OCI-LY7 (cell line): Measurements from ENCODE around the gene CACNA1B. TPM values are rescaled to one million over a fixed set of nuclear protein-coding genes. Genes with fewer than 3 reads are reported as not detected.

Experiments
- BruUV-seq: library from RNA; stranded (reverse); fragments of 400-500 nt; replicated peaks from 2 replicates; lab custom pipeline; 2021; lab: Mats Ljungman, UMichigan
- CTCF ChIA-PET: fragments of 300-600 bp; sonication (Branson Sonifier 250); formaldehyde crosslinking; loops from one replicate; lab custom pipeline; 2022; ENCODE audit warnings: antibody characterized with exemption; ENCODE audit not compliant: unreplicated experiment; lab: Charles Lee
- POLR2A ChIA-PET: fragments of 300-600 bp; sonication (Branson Sonifier 250); formaldehyde crosslinking; loops from one replicate; lab custom pipeline; 2022; ENCODE audit warnings: antibody characterized with exemption; lab: Charles Lee
- DNase-seq: peaks from one replicate; pipeline ENCODE4 v3.0.0-alpha.2; 2015; ENCODE audit warnings: low spot score
- H2AFZ ChIP-seq: fragments of 200-600 bp; sonication (generic), shearing (Covaris generic); 2 replicates; pipeline ENCODE4 v1.6.1; 2014; ENCODE audit warnings: mild to moderate bottlenecking, antibody characterized with exemption, low read length, moderate library complexity
- H3K27ac ChIP-seq: fragments of 200-600 bp; sonication (generic); 2 replicates; pipeline ENCODE4 v1.5.1; 2014; ENCODE audit warnings: mixed run types, low read depth, mild to moderate bottlenecking, moderate library complexity, low read length, inconsistent platforms; ENCODE audit not compliant: poor library complexity, severe bottlenecking
- H3K36me3 ChIP-seq: fragments of 200-600 bp; sonication (generic); 2 replicates; pipeline ENCODE4 v1.6.1; 2014; ENCODE audit warnings: mild to moderate bottlenecking, antibody characterized with exemption, low read length, moderate library complexity, mixed read lengths; ENCODE audit not compliant: insufficient read depth
- H3K4me1 ChIP-seq: fragments of 200-600 bp; sonication (generic); 2 replicates; pipeline ENCODE4 v1.5.1; 2014; ENCODE audit warnings: mild to moderate bottlenecking, low read length; ENCODE audit not compliant: insufficient read depth, poor library complexity, severe bottlenecking
- H3K4me2 ChIP-seq: fragments of 200-600 bp; sonication (generic); 2 replicates; pipeline ENCODE4 v1.6.1; 2014; ENCODE audit warnings: mild to moderate bottlenecking, low read length
- H3K4me3 ChIP-seq: fragments of 200-600 bp; sonication (generic); 2 replicates; pipeline ENCODE4 v1.5.1; 2014; ENCODE audit warnings: mild to moderate bottlenecking, low read depth, low read length; ENCODE audit not compliant: poor library complexity, severe bottlenecking
- H3K79me2 ChIP-seq: fragments of 200-600 bp; sonication (generic); 2 replicates; pipeline ENCODE4 v1.6.1; 2016; ENCODE audit warnings: low read depth, mild to moderate bottlenecking, low read length, moderate library complexity, mixed read lengths; ENCODE audit not compliant: insufficient read depth
- H3K9me2 ChIP-seq: fragments of 200-600 bp; sonication (generic); 2 replicates; pipeline ENCODE4 v1.6.1; 2016; ENCODE audit warnings: mild to moderate bottlenecking, low read length, mixed read lengths; ENCODE audit not compliant: insufficient read depth
- H3K9me3 ChIP-seq: fragments of 200-600 bp; sonication (generic); 2 replicates; pipeline ENCODE4 v1.6.1; 2014; ENCODE audit warnings: mild to moderate bottlenecking, mixed run types, low read length, mixed read lengths
- H4K20me1 ChIP-seq: fragments of 200-600 bp; sonication (generic); 2 replicates; pipeline ENCODE4 v1.6.1; 2014; ENCODE audit warnings: mild to moderate bottlenecking, antibody characterized with exemption, low read length, moderate library complexity, mixed read lengths; ENCODE audit not compliant: insufficient read depth
- CTCF ChIP-seq: fragments of 200-600 bp; sonication (generic); conservative IDR thresholded peaks from 2 replicates; pipeline ENCODE4 v1.5.1; 2014; ENCODE audit warnings: mild to moderate bottlenecking, antibody characterized with exemption, low read length, moderate library complexity, mixed read lengths
- EZH2phosphoT487 ChIP-seq: fragments of 200-600 bp; sonication (generic); IDR thresholded peaks from 2 replicates; pipeline ENCODE4 v1.6.1; 2018; ENCODE audit warnings: low read depth, borderline replicate concordance, mild to moderate bottlenecking, mixed run types, antibody characterized with exemption, low read length, moderate library complexity, mixed read lengths
- intact Hi-C: fragments of 100-400 bp; cut with micrococcal nuclease; formaldehyde crosslinking; loops from one replicate; pipeline ENCODE4 v1.10.0; 2022; ENCODE audit not compliant: unreplicated experiment
- total RNA-seq, 2 experiments: library from RNA; depleted of rRNA in 1 of 2; stranded (reverse); fragments of >200 nt in 1 of 2; shearing (Covaris generic) in 1 of 2; gene quantifications; 2 replicates each; pipeline ENCODE4 v1.2.3, GENCODE V29; 2014 to 2022

CACNA1B gene
- total RNA-seq, 2 experiments from 2014 or later, result not detected

- H3K4me2 ChIP-seq, result no peak overlapping the region
- H3K4me3 ChIP-seq, result no peak overlapping the region
- no peaks in the 10 kb centered on the region for H3K9me3 ChIP-seq
- ChIA-PET POLR2A (interaction anchor here (0.6 kb wide), 1 partner anchor 314 kb away, joined by 3 read pairs; no protein-coding TSS in a partner anchor), CTCF (no interaction called here)
- TF ChIP-seq EZH2phosphoT487 (no peak), CTCF (no peak)
- no peaks in the 10 kb centered on the region for H3K79me2 ChIP-seq
- no peaks in the 10 kb centered on the region for H3K9me2 ChIP-seq
- intact Hi-C loops, result no loop called here
- no peak overlapping the region for H2AFZ ChIP-seq
- H3K27ac ChIP-seq, result no peak overlapping the region
- BruUV-seq, result no TSS peak
- no peaks in the 10 kb centered on the region for H3K4me1 ChIP-seq
- DNase-seq, result no peak
- no peaks in the 10 kb centered on the region for H4K20me1 ChIP-seq
- no peaks in the 10 kb centered on the region for H3K36me3 ChIP-seq
These were observed 100.7 kb downstream of the CACNA1B start for GRCh38 chr9:137978262-137978714.

GRCh38 chr9:137982200-137982599 is 104.6 kb downstream of the CACNA1B start:
- H3K4me1 ChIP-seq, result no peaks in the 10 kb centered on the region
- H3K9me3 ChIP-seq, result no peaks in the 10 kb centered on the region
- no peaks in the 10 kb centered on the region for H3K79me2 ChIP-seq
- no peak overlapping the region for H3K27ac ChIP-seq
- TF ChIP-seq CTCF (no peak), EZH2phosphoT487 (no peak)
- H4K20me1 ChIP-seq, result no peaks in the 10 kb centered on the region
- ChIA-PET POLR2A (no interaction called here), CTCF (no interaction called here)
- no peaks in the 10 kb centered on the region for H3K9me2 ChIP-seq
- no peak overlapping the region for H3K4me2 ChIP-seq
- H3K4me3 ChIP-seq, result no peak overlapping the region
- DNase-seq, result no peak
- no peaks in the 10 kb centered on the region for H3K36me3 ChIP-seq
- intact Hi-C loops, result no loop called here
- BruUV-seq, result no TSS peak
- no peak overlapping the region for H2AFZ ChIP-seq

GRCh38 chr9:137984005-137984404 is 106.4 kb downstream of the CACNA1B start:
- BruUV-seq, result no TSS peak
- H3K9me2 ChIP-seq, result no peaks in the 10 kb centered on the region
- H4K20me1 ChIP-seq, result no peaks in the 10 kb centered on the region
- DNase-seq, result no peak
- CTCF ChIA-PET, result no interaction called here
- no peaks in the 10 kb centered on the region for H3K36me3 ChIP-seq
- no peak overlapping the region for H3K4me2 ChIP-seq
- H3K4me1 ChIP-seq, result no peaks in the 10 kb centered on the region
- TF ChIP-seq CTCF (no peak), EZH2phosphoT487 (no peak)
- no peaks in the 10 kb centered on the region for H3K9me3 ChIP-seq
- no peaks in the 10 kb centered on the region for H3K79me2 ChIP-seq
- intact Hi-C loops, result no loop called here
- POLR2A ChIA-PET, result no interaction called here
- no peak overlapping the region for H2AFZ ChIP-seq
- no peak overlapping the region for H3K27ac ChIP-seq
- H3K4me3 ChIP-seq, result no peak overlapping the region
